Left hindlimb (tissue), 1 donor: ENCODE measurements around the gene ICAM1.
"Not testable (repeated sequence)": the region's sequence is repeated elsewhere in the genome, so short reads cannot be mapped to it uniquely, and the experiment has no call there.

Experiments used
- DNase-seq: peaks from one replicate; pipeline ENCODE4 v3.0.0-alpha.2; 2018

The ICAM1 gene

DNA sequence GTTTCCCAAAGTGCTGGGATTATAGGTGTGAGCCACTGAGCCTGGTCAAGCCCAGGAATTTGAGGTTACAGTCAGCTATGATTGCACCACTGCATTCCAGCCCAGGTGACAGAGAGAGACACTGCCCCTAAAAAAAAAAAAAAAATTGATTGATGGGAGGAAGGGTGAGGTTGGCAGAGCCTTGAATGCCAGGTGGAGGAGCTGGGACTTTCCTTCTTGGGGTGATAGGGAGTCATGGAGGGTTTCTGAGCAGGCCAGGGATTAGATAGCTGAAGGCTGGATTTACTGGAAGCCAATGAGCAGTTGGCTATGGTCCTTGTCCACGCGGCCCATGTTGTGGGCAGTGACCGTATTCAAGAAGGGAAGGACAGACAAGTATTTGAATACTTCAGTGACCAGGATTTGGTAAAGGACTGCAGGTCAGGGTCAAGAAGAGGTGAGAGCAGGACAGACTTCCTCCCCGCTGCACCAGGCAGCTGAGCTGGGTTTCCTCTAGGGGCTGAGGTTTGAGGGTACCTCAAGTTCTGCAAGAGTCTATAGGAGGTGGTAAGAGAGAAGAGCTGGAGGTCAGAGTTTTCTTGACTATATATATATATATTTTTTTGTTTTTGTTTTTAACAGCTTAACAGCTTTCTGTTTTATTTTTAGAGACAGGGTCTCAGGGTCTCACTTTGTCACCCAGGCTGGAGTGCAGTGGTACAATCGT, 9.0 kb downstream of the ICAM1 start:
- no peak for DNase-seq

DNA sequence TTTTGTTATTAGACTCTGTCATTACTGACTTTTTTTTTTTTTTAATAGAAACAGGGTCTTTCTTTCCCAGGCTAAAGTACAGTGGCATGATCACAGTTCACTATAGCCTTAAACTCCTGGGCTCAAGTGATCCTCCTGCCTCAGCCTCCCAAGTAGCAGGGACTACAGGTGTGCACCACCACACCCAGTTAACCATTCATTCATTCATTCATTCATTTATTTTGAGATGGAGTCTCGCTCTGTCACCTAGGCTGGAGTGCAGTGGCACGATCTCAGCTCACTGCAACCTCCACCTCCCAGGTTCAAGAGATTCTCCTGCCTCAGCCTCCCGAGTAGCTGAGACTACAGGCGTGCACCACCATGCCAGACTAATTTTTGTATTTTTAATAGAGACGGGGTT, 11.1 kb downstream of the ICAM1 start:
- not testable (repeated sequence) for DNase-seq

DNA sequence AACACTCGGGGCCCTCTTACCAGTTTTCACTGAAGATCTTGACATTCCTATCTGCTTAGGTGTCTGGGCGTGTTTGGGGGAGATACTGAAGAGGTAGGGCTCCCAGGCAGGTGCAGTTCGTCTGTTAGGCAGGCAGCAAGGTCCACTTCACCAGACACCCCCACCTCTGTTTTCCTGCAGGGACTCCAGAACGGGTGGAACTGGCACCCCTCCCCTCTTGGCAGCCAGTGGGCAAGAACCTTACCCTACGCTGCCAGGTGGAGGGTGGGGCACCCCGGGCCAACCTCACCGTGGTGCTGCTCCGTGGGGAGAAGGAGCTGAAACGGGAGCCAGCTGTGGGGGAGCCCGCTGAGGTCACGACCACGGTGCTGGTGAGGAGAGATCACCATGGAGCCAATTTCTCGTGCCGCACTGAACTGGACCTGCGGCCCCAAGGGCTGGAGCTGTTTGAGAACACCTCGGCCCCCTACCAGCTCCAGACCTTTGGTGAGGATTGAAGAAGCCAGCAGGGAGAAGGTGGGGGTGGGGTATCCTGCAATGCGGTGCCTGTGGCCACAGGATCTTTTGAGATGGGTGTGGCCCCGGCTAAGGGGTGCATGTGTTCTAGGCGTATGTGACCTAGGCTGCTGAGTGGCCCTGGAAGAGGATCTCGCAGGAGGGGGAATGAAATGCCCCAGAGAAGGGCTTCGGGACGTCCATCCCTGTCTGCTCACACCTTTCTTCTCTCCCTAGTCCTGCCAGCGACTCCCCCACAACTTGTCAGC, 12.6 kb downstream of the ICAM1 start:
- DNase-seq: no peak

DNA sequence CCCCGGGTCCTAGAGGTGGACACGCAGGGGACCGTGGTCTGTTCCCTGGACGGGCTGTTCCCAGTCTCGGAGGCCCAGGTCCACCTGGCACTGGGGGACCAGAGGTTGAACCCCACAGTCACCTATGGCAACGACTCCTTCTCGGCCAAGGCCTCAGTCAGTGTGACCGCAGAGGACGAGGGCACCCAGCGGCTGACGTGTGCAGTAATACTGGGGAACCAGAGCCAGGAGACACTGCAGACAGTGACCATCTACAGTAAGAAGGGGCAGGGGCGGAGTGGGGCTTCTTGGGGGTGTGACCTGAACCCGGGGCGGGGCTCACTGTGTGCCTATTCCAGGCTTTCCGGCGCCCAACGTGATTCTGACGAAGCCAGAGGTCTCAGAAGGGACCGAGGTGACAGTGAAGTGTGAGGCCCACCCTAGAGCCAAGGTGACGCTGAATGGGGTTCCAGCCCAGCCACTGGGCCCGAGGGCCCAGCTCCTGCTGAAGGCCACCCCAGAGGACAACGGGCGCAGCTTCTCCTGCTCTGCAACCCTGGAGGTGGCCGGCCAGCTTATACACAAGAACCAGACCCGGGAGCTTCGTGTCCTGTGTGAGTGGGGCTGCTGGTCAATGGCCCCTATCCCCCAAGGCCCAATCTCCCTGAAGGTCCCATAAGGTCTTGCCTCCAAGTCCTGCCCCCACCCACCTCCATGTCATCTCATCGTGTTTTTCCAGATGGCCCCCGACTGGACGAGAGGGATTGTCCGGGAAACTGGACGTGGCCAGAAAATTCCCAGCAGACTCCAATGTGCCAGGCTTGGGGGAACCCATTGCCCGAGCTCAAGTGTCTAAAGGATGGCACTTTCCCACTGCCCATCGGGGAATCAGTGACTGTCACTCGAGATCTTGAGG, 13.4 kb downstream of the ICAM1 start:
- DNase-seq: no peak

DNA sequence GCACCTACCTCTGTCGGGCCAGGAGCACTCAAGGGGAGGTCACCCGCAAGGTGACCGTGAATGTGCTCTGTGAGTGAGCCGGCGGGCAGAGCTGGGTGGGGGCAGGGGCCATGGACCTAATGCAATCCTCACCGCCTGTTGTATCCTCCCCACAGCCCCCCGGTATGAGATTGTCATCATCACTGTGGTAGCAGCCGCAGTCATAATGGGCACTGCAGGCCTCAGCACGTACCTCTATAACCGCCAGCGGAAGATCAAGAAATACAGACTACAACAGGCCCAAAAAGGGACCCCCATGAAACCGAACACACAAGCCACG, 14.0 kb downstream of the ICAM1 start:
- no peak for DNase-seq

DNA sequence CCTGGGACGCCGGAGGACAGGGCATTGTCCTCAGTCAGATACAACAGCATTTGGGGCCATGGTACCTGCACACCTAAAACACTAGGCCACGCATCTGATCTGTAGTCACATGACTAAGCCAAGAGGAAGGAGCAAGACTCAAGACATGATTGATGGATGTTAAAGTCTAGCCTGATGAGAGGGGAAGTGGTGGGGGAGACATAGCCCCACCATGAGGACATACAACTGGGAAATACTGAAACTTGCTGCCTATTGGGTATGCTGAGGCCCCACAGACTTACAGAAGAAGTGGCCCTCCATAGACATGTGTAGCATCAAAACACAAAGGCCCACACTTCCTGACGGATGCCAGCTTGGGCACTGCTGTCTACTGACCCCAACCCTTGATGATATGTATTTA, 14.5 kb downstream of the ICAM1 start:
- DNase-seq: no peak

DNA sequence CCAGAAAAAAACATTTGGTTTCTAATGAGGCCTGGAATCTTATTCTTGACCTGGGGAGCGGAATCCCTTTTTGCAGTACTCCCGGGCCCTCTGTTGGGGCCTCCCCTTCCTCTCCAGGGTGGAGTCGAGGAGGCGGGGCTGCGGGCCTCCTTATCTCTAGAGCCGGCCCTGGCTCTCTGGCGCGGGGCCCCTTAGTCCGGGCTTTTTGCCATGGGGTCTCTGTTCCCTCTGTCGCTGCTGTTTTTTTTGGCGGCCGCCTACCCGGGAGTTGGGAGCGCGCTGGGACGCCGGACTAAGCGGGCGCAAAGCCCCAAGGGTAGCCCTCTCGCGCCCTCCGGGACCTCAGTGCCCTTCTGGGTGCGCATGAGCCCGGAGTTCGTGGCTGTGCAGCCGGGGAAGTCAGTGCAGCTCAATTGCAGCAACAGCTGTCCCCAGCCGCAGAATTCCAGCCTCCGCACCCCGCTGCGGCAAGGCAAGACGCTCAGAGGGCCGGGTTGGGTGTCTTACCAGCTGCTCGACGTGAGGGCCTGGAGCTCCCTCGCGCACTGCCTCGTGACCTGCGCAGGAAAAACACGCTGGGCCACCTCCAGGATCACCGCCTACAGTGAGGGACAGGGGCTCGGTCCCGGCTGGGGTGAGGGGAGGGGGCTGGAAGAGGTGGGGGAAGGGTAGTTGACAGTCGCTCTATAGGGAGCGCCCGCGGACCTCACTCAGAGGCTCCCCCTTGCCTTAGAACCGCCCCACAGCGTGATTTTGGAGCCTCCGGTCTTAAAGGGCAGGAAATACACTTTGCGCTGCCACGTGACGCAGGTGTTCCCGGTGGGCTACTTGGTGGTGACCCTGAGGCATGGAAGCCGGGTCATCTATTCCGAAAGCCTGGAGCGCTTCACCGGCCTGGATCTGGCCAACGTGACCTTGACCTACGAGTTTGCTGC, 16.1 kb downstream of the ICAM1 start, which contains the start of gene ICAM4:
Gene ICAM4 (plus strand): TSS at position 153 of the 935 bp plus-strand sequence. CDS start 58 bp downstream, at position 211.
- DNase-seq: no peak

DNA sequence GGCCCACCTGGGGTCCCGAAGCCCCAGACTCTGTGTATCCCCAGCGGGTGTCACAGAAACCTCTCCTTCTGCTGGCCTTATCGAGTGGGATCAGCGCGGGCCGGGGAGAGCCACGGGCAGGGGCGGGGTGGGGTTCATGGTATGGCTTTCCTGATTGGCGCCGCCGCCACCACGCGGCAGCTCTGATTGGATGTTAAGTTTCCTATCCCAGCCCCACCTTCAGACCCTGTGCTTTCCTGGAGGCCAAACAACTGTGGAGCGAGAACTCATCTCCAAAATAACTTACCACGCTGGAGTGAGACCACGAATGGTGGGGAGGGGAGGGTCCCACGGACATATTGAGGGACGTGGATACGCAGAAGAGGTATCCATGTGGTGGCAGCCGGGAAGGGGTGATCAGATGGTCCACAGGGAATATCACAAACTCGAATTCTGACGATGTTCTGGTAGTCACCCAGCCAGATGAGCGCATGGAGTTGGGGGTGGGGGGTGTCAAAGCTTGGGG, 17.8 kb downstream of the ICAM1 start:
- peak; percentile 61 for DNase-seq

DNA sequence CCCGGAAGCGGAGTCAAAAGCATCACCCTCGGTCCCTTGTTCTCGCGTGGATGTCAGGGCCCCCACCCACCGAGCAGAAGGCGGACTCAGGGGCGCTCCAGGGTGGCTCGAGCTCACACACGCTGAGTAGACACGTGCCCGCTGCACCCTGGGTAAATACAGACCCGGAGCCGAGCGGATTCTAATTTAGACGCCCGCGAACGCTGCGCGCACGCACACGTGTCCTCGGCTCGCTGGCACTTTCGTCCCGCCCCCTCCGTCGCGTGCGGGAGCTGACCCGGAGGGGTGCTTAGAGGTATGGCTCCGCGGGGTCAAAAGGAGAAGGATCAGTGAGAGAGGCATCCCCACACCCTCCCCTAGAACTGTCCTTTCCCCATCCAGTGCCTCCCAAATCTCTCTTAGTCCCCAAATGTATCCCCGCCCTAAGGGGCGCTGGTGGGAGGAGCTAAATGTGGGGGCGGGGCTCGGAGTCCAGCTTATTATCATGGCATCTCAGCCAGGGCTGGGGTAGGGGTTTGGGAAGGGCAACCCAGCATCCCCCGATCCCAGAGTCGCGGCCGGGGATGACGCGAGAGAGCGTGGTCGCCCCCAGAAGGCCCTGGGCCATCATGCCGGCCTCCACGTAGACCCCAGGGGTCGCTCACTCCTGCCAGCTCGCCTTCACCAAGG, 18.4 kb downstream of the ICAM1 start:
- no peak for DNase-seq

DNA sequence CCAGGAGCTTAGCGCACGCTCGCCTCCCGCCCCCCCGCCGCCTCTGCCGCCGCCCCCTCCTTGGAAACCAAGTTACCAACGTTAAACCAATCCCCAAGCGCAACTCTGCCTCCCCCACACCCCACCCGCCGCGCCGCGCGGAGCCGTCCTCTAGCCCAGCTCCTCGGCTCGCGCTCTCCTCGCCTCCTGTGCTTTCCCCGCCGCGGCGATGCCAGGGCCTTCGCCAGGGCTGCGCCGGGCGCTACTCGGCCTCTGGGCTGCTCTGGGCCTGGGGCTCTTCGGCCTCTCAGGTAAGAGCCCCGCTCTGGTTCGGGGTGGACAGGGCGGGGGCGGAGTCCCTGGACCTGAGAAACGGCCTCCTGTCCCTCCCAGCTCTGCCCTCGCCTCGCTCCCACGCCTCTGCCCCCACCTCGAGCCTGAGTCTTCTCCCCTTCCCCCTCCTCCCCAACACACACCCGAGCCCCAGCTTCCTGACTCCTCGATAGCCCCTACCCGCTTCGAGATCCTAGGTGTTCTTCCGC, 19.0 kb downstream of the ICAM1 start, which contains the start of gene ICAM5:
Gene ICAM5 (plus strand): TSS at position 117 of the 521 bp plus-strand sequence. CDS start 92 bp downstream, at position 209.
- no peak for DNase-seq

DNA sequence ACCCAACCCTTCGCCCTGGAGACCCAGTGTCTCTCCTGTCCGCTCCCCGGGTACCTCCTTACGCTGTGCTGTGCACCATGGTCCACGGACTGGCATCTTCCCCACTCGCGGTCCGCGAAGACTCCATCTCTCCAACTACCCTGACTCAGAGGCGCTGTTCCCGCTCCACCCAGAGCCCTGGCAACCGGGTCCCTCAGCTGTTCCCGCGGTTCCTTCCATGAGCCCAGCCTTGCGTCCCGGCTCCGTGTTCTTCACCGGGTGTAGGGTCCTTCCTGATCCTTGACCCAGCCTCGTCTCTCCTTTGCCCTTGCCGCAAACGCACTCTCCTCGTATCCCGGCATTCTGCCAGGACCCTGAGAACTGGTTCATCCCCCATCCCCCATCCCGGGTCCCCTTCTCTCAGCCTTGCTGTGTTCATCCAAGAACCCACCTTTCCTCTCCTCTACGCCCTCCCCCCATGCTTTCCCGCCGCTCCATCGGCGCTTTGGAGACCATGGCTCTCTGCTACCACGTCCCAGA, 19.5 kb downstream of the ICAM1 start:
- no peak for DNase-seq

DNA sequence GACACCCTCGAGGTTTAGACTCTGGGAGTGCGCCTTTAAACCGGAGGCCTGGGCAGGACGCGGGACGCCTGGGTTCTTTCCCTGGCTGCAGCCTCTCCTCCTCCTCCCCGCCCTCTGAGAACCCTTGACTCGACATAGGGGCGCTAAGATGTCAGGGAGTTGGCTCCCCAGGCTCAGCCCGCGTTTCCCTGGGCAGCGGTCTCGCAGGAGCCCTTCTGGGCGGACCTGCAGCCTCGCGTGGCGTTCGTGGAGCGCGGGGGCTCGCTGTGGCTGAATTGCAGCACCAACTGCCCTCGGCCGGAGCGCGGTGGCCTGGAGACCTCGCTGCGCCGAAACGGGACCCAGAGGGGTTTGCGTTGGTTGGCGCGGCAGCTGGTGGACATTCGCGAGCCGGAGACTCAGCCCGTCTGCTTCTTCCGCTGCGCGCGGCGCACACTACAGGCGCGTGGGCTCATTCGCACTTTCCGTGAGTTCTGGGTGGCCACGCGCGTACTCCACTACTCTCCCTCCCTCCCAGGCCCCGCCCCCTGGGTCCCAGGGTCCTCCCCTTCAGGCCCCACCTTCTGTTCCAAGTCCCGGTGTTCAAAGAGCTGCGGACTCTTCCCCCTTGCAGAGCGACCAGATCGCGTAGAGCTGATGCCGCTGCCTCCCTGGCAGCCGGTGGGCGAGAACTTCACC, 20.1 kb downstream of the ICAM1 start:
- no peak for DNase-seq

DNA sequence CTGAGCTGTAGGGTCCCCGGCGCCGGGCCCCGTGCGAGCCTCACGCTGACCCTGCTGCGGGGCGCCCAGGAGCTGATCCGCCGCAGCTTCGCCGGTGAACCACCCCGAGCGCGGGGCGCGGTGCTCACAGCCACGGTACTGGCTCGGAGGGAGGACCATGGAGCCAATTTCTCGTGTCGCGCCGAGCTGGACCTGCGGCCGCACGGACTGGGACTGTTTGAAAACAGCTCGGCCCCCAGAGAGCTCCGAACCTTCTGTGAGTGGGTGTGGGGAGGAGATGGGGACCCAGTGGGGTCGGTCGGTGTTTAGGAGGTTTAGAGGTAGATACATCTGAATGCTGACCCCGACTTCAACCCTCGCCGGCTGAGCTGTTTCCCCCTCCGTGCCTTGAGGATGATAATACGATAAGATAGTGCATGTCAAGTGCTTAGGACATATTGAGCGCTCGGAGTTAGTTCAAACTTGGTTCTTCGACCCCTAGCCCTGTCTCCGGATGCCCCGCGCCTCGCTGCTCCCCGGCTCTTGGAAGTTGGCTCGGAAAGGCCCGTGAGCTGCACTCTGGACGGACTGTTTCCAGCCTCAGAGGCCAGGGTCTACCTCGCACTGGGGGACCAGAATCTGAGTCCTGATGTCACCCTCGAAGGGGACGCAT, 20.8 kb downstream of the ICAM1 start:
- DNase-seq: no peak

DNA sequence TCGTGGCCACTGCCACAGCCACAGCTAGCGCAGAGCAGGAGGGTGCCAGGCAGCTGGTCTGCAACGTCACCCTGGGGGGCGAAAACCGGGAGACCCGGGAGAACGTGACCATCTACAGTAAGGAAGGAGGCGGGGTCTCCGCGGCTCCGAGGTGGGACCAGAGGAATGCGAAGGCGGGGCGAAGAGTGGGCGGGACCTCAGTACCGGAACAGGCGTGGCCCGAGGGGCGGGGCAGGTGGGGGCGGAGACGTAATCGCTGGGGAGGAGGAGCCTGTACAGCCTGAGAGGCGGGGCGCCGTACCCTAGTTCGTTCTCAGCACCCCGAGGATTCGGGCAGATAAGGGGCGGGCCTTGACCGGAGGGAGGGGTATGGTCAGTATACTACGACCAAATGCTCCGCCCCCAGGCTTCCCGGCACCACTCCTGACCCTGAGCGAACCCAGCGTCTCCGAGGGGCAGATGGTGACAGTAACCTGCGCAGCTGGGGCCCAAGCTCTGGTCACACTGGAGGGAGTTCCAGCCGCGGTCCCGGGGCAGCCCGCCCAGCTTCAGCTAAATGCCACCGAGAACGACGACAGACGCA, 21.4 kb downstream of the ICAM1 start:
- DNase-seq: no peak

DNA sequence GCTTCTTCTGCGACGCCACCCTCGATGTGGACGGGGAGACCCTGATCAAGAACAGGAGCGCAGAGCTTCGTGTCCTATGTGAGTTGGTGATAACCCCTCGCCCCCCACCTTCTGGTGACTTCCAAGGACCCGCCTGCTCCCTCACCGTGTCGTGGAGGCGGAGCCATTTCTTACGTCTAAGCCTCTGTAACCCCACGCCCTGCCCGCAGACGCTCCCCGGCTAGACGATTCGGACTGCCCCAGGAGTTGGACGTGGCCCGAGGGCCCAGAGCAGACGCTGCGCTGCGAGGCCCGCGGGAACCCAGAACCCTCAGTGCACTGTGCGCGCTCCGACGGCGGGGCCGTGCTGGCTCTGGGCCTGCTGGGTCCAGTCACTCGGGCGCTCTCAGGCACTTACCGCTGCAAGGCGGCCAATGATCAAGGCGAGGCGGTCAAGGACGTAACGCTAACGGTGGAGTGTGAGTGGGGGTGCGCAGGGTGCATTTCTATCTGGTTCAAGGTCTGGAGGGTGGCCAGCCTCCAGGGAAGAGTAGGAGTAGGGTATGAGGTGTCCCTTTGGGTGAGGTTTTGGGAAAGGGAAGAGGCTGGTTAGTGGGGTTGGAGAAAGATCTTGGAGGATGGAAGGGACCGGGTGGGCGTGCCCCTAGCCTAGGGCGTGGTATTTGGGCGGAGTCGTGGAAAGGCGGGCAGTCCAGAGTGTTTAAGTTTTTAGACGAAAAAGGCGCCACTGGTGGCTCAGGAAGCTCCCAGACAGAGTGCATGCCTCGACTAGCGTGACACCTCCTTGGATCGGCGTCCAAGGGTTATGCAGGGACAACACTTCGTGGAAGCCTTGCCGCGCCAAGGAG, 22.1 kb downstream of the ICAM1 start:
- DNase-seq: no peak

DNA sequence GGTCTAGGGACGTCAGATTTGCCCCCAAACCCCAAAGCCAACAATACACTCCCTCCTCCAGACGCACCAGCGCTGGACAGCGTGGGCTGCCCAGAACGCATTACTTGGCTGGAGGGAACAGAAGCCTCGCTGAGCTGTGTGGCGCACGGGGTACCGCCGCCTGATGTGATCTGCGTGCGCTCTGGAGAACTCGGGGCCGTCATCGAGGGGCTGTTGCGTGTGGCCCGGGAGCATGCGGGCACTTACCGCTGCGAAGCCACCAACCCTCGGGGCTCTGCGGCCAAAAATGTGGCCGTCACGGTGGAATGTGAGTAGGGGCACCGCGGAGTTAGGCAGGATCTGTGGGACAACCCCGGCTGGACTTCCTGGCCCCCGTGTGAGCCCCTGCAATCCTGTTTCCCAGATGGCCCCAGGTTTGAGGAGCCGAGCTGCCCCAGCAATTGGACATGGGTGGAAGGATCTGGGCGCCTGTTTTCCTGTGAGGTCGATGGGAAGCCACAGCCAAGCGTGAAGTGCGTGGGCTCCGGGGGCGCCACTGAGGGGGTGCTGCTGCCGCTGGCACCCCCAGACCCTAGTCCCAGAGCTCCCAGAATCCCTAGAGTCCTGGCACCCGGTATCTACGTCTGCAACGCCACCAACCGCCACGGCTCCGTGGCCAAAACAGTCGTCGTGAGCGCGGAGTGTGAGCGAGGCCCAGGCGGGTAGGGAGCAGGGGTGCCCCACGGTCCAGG, 22.9 kb downstream of the ICAM1 start:
- no peak for DNase-seq

DNA sequence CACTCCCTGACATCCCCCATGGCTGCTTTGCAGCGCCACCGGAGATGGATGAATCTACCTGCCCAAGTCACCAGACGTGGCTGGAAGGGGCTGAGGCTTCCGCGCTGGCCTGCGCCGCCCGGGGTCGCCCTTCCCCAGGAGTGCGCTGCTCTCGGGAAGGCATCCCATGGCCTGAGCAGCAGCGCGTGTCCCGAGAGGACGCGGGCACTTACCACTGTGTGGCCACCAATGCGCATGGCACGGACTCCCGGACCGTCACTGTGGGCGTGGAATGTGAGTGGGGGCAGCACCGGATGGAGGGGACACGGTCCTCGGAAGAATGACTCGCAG, 23.4 kb downstream of the ICAM1 start:
- DNase-seq: no peak
